GM12801 (cell line): Measurements from ENCODE around the gene NFIL3.

Source experiments
- TF ChIP-seq, protein P1 (sequence below): IDR thresholded peaks from one replicate; pipeline ENCODE4 v1.5.1; 2011; ENCODE audit warnings: control low read depth; ENCODE audit not compliant: insufficient read length; ENCODE audit errors: extremely low read depth

The NFIL3 gene

DNA sequence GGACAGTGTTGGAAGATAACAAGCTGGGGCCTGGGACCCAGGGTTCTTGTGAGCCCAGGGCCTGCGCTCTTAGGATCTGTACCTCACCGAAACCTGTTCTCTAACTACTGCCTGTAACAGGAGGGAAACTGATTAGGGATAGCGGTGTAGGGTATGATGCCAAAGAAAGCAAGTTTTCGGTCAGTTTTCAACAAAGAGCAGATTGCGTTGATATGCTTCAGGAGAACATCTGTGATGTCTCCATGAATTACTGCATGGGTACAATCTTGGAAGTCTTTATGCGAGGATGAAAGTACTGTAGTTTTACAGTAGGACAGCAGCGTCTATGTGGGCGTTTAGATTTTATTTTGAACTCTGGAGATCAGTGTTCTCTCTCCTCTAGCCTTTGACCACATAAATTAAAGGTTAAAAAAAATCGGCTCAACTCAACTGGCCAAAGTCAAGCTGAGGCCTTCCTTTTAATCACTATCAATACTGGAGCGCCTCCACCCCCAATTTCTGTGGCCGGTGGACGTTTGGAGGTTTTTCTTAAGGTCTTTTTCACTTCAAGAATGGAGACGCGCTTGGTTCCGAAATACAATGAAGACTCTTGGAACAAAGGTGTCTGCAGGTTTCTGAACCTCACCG, 3.0 kb downstream of the NFIL3 start:
- TF ChIP-seq, protein P1, sequence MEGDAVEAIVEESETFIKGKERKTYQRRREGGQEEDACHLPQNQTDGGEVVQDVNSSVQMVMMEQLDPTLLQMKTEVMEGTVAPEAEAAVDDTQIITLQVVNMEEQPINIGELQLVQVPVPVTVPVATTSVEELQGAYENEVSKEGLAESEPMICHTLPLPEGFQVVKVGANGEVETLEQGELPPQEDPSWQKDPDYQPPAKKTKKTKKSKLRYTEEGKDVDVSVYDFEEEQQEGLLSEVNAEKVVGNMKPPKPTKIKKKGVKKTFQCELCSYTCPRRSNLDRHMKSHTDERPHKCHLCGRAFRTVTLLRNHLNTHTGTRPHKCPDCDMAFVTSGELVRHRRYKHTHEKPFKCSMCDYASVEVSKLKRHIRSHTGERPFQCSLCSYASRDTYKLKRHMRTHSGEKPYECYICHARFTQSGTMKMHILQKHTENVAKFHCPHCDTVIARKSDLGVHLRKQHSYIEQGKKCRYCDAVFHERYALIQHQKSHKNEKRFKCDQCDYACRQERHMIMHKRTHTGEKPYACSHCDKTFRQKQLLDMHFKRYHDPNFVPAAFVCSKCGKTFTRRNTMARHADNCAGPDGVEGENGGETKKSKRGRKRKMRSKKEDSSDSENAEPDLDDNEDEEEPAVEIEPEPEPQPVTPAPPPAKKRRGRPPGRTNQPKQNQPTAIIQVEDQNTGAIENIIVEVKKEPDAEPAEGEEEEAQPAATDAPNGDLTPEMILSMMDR: no peak

DNA sequence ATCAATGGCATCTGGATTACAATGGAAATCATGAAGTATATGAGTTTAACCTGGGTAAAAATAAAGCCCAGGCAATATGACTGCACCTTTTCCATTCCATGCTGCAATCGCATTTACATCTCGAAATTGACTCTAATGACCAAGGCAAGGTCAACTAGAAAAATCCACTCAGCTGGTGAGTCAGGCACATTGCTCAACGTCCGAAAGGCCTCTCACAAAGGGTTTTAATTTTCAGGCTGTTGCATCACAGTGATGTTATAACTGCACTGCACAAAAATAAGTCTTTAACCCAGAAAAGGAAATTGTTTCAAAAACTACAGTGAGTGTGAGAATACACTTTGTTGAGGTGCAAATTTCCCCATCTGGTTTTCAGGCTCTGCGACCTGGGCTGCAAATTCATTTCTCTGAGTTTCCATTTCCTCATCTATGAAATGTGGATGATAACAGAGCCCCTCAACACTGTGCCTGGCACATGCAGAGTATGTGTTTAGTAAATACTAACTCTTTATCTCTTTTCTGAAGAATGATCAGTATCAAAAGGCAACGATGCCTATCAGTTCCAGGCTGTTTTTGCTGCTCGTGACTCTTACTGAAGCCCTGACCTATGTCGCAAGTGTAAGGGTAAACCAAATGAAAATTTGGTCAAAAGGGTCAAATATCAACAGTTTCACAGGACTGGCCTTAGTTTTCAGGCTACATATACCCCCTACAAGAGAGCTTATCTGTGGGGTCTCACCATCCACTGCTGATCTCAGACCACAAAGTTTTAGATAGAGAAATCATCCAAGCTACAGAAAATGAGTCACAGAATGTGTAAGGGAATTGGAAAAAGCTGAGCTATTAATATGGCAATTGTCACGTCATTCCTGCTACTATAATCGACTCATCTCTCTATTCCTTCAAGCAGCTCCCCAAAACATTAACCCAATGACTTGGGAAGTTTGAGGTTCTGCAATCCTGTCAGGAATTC, 4.1 kb downstream of the NFIL3 start:
- TF ChIP-seq, protein P1: no peak

DNA sequence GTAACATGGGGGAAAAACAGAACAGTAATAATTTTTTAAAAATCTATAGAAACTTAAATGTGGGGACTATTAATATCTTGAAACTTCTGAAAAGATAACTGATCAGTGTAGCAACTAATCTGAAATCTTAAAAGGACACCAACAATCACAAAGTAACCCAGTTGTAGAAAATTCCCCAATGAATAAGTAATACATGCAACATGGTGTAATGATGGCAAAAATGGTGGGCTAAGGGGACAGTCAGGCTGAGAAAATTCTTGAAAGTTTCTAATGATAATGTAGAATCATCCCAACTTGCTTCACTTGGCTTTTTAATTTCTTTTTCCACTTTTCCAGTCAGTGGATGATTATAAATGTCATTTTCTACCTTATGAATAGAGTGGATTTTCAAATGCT, 5.4 kb downstream of the NFIL3 start:
- TF ChIP-seq, protein P1: no peak

DNA sequence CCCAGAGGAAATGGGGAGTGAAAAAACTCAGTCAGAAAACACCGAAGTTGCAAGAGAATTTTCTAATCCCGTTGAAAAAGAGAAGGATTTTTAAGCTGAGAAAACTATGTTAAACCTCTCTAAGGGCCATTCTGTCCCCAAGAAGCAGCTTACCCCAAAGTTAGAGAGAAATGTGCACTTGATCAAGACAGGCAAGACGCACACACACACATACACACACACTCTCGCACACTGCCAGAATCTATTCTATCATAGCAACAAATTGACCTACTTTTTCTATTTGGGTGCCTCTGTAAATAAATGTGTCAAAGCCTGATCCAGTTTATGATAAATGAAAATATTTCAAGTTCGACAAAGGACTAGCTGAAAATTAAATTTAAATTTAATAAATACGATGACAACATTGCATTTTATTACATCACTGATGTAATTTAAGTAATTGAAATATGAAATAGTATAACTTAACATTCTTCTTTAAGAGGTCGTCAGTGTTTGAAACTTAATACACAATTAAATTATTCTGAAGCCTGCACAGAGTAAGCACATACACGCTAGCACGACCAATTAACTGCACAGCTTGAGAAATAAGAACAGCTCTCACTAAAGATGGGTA, 5.9 kb downstream of the NFIL3 start:
- TF ChIP-seq, protein P1: no peak

DNA sequence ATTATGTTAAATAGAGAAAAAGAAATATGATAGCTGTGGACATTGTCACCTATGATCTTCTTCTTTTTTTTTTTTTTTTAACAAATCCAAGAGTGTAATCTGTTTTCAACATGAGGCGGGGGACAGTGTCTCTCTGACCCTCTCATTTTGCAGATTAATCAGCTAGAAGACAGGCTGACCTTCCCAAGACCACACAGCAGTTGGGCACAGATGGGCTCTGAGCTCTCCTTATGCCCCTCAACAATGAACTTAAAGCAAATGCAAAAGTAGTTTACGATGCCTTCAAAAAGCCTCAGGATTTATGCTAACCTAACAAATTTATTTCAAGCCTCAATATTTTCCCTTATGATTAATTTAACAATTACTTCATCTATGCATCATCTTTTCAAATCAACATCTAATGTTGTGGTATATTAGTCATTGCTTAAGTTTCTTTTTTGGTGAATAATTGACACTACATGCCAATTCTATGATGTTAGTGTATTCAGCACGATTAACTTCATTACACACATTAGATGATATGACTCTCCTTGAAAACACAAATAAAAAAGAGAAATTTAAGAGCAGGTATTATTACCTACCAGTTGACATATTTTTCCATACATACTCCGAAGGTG, 7.4 kb downstream of the NFIL3 start:
- TF ChIP-seq, protein P1: no peak

DNA sequence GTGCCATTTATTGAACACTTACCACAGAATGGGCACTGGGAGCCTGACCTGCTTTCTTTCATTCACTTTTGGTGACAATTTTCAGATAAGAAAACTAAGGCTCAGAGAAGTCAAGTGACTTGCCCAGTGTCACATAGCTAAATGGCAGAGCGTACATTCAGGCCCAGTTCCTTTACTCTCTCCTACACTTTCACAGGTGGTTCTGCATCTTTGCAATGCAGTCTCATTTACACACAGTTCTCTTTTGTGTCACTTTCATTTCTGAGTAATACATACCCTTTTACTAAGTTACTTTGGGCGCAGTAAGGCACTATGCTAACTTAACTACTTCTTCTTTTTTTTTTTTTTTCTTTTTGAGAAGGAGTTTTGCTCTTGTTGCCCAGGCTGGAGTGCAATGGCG, 8.3 kb downstream of the NFIL3 start:
- TF ChIP-seq, protein P1: no peak

DNA sequence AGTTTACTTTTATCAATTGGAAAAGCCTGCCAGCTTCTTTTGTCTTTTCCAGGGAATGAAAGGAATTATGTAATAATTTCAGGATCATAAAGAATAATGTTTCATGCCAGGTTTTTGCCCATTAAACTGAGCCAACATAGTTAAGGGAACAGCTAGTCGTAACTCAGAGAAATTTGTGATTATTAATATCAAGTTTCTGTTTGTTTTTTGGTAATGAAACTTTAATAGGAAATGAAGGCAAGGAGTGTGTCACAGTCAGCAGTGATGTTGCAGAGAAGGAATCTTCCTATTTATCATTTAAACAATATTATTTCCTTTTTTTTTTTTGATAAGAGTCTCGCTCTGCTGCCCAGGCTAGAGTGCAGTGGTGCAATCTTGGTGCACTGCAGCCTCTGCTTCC, 10.7 kb downstream of the NFIL3 start:
- TF ChIP-seq, protein P1: no peak
